ENCODE data around the gene TMEM247.

- TF ChIP-seq CTCF (IDR thresholded peaks at IDR 0.05) (no peak), GATA2 (CRISPR knock-in tag; IDR thresholded peaks at IDR 0.05) (no peak), FOXM1 (IDR thresholded peaks at IDR 0.05; ENCODE audit: low read depth) (no peak), ZBTB33 (IDR thresholded peaks at IDR 0.05; ENCODE audit: borderline replicate concordance, low read depth) (no peak), EP300 (IDR thresholded peaks at IDR 0.05; ENCODE audit: borderline replicate concordance in 1 of 2, low read depth in 1 of 2, low read length in 1 of 2) (no peak), JUND (IDR thresholded peaks at IDR 0.05) (no peak), NRF1 (IDR thresholded peaks at IDR 0.05; ENCODE audit: low read depth, low read length) (no peak)
- TF ChIP-seq, protein P1, sequence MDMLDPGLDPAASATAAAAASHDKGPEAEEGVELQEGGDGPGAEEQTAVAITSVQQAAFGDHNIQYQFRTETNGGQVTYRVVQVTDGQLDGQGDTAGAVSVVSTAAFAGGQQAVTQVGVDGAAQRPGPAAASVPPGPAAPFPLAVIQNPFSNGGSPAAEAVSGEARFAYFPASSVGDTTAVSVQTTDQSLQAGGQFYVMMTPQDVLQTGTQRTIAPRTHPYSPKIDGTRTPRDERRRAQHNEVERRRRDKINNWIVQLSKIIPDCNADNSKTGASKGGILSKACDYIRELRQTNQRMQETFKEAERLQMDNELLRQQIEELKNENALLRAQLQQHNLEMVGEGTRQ (IDR thresholded peaks at IDR 0.05; ENCODE audit: borderline replicate concordance, low read depth, low read length), result no peak
Observed at GRCh38 chr2:46436800-46437199, 42.6 kb upstream of the TMEM247 start.

Data from SK-N-SH (cell line).